ENCODE results near the gene LIN28A.

Gene LIN28A

DNA sequence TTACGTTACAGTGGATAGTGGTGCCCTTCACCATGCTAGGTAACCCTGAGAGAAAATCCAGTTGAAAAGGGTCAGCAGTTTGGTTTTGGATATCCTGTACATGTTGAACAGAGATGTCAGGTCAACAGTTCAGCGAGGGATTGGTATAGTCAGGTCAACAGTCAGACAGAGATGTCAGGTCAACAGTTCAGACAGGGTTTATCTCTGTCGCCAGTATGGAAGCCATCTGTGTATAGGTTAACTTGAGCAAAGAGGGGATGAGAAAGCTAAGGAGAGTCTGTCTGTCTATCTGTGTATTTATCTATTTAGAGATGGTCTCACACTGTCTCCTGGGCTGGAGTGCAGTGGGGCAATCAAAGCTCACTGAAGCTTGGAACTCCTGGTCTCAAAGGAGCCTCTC, 39.3 kb downstream of the LIN28A start:
- Histone ChIP-seq H3K4me3 (ENCODE audit: low read depth in 1 of 2, low read length in 2 of 2) (no peak overlapping the region), H3K27ac (ENCODE audit: low read depth, low read length) (no peak overlapping the region), H3K9ac (ENCODE audit: low read length) (no peak overlapping the region), H3K9me3 (ENCODE audit: low read length) (no peaks in the 10 kb centered on the region), H3K36me3 (ENCODE audit: insufficient read depth, low read length) (peaks cover 28% of the 10 kb centered on the region), H3K4me1 (ENCODE audit: insufficient read depth, low read length) (no peaks in the 10 kb centered on the region), H3K27me3 (ENCODE audit: control insufficient read depth in 1 of 2, insufficient read depth in 2 of 2, low read length in 2 of 2) (no peaks in the 10 kb centered on the region)

- H3K4me1 ChIP-seq (ENCODE audit: insufficient read depth, low read length): no peaks in the 10 kb centered on the region
- peaks cover 24% of the 10 kb centered on the region for H3K36me3 ChIP-seq (ENCODE audit: insufficient read depth, low read length)
- H3K4me3 ChIP-seq (ENCODE audit: low read depth in 1 of 2, low read length in 2 of 2): no peak overlapping the region
- no peak overlapping the region for H3K27ac ChIP-seq (ENCODE audit: low read depth, low read length)
- H3K9me3 ChIP-seq (ENCODE audit: low read length): no peaks in the 10 kb centered on the region
- no peaks in the 10 kb centered on the region for H3K27me3 ChIP-seq (ENCODE audit: control insufficient read depth in 1 of 2, insufficient read depth in 2 of 2, low read length in 2 of 2)
- no peak overlapping the region for H3K9ac ChIP-seq (ENCODE audit: low read length)
Measured at GRCh38 chr1:26450908-26451307, 40.3 kb downstream of the LIN28A start.

DNA sequence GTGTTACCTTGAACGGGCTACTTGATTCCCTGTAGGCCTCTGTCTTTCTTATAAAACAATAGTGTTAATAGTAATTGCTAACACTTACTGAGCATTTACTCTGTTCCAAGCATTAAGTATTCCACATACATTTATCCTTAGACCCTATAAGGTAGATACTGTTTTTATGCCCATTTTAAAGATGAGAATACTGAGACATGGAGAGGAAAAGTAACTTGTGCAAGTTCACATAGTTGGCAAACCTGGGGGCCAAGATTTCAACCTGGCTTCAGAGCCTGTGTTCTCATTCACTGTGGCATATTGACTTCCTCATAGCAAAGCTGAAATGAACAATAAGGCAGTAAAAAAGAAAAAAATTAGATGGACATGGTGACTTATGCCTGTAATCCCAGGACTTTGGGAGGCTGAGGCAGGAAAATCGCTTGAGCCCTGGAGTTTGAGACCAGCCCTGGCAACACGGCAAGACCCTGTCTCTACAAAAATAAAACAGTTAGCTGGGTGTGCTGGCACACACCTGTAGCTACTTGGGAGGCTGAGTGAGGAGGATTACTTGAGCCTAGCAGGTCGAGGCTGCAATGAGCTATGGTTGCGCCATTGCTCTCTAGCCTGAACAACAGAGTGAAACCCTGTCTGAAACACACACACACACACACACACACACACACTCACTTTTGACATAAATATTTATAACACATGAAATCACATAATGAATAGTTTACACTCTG, 42.0 kb downstream of the LIN28A start:
- no peak overlapping the region for H3K27ac ChIP-seq (ENCODE audit: low read depth, low read length)
- no peaks in the 10 kb centered on the region for H3K9me3 ChIP-seq (ENCODE audit: low read length)
- peaks cover 13% of the 10 kb centered on the region for H3K36me3 ChIP-seq (ENCODE audit: insufficient read depth, low read length)
- H3K9ac ChIP-seq (ENCODE audit: low read length): no peak overlapping the region
- no peaks in the 10 kb centered on the region for H3K27me3 ChIP-seq (ENCODE audit: control insufficient read depth in 1 of 2, insufficient read depth in 2 of 2, low read length in 2 of 2)
- no peak overlapping the region for H3K4me3 ChIP-seq (ENCODE audit: low read depth in 1 of 2, low read length in 2 of 2)
- no peaks in the 10 kb centered on the region for H3K4me1 ChIP-seq (ENCODE audit: insufficient read depth, low read length)

- no peaks in the 10 kb centered on the region for H3K9me3 ChIP-seq (ENCODE audit: low read length)
- no peaks in the 10 kb centered on the region for H3K27me3 ChIP-seq (ENCODE audit: control insufficient read depth in 1 of 2, insufficient read depth in 2 of 2, low read length in 2 of 2)
- no peak overlapping the region for H3K4me3 ChIP-seq (ENCODE audit: low read depth in 1 of 2, low read length in 2 of 2)
- no peak overlapping the region for H3K27ac ChIP-seq (ENCODE audit: low read depth, low read length)
- H3K4me1 ChIP-seq (ENCODE audit: insufficient read depth, low read length): no peaks in the 10 kb centered on the region
- peaks cover 29% of the 10 kb centered on the region for H3K36me3 ChIP-seq (ENCODE audit: insufficient read depth, low read length)
- H3K9ac ChIP-seq (ENCODE audit: low read length): no peak overlapping the region
Measured at GRCh38 chr1:26459148-26459547, 48.5 kb downstream of the LIN28A start.

DNA sequence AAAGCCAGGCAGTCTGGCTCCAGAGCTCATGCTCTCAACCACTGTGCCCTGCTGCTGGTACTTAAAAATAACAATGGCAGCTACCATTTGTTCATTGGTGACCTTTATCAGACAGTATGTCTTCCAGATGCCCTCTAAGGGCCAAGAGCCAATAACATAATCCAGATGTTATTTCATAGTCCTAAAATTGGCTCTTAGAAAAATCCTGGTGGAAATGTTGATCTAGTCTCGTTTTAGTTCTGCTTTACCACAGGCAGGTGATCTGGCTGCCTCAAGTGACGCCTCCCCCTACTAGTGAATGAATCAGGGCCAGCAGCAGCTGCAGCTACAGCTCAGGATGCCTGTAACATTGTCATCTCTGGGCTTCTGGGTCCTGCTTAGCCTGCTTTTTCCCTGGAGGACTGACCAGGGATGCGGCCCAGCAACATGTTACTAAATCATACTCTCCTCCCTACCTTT, 49.0 kb downstream of the LIN28A start:
- no peak overlapping the region for H3K4me3 ChIP-seq (ENCODE audit: low read depth in 1 of 2, low read length in 2 of 2)
- H3K27ac ChIP-seq (ENCODE audit: low read depth, low read length): no peak overlapping the region
- no peaks in the 10 kb centered on the region for H3K27me3 ChIP-seq (ENCODE audit: control insufficient read depth in 1 of 2, insufficient read depth in 2 of 2, low read length in 2 of 2)
- H3K36me3 ChIP-seq (ENCODE audit: insufficient read depth, low read length): peaks cover 33% of the 10 kb centered on the region
- H3K4me1 ChIP-seq (ENCODE audit: insufficient read depth, low read length): no peaks in the 10 kb centered on the region
- no peak overlapping the region for H3K9ac ChIP-seq (ENCODE audit: low read length)
- no peaks in the 10 kb centered on the region for H3K9me3 ChIP-seq (ENCODE audit: low read length)

GRCh38 chr1:26468911-26469310, 58.3 kb downstream of the LIN28A start:
- Histone ChIP-seq H3K9me3 (ENCODE audit: low read length) (no peaks in the 10 kb centered on the region), H3K36me3 (ENCODE audit: insufficient read depth, low read length) (peaks cover 44% of the 10 kb centered on the region), H3K4me3 (ENCODE audit: low read depth in 1 of 2, low read length in 2 of 2) (no peak overlapping the region), H3K4me1 (ENCODE audit: insufficient read depth, low read length) (peaks cover 22% of the 10 kb centered on the region), H3K27ac (ENCODE audit: low read depth, low read length) (no peak overlapping the region), H3K9ac (ENCODE audit: low read length) (no peak overlapping the region), H3K27me3 (ENCODE audit: control insufficient read depth in 1 of 2, insufficient read depth in 2 of 2, low read length in 2 of 2) (no peaks in the 10 kb centered on the region)

GRCh38 chr1:26469558-26469957, 58.9 kb downstream of the LIN28A start:
- Histone ChIP-seq H3K36me3 (ENCODE audit: insufficient read depth, low read length) (peaks cover 45% of the 10 kb centered on the region), H3K4me1 (ENCODE audit: insufficient read depth, low read length) (peaks cover 28% of the 10 kb centered on the region), H3K27me3 (ENCODE audit: control insufficient read depth in 1 of 2, insufficient read depth in 2 of 2, low read length in 2 of 2) (no peaks in the 10 kb centered on the region), H3K9me3 (ENCODE audit: low read length) (no peaks in the 10 kb centered on the region), H3K9ac (ENCODE audit: low read length) (no peak overlapping the region), H3K27ac (ENCODE audit: low read depth, low read length) (no peak overlapping the region), H3K4me3 (ENCODE audit: low read depth in 1 of 2, low read length in 2 of 2) (no peak overlapping the region)

DNA sequence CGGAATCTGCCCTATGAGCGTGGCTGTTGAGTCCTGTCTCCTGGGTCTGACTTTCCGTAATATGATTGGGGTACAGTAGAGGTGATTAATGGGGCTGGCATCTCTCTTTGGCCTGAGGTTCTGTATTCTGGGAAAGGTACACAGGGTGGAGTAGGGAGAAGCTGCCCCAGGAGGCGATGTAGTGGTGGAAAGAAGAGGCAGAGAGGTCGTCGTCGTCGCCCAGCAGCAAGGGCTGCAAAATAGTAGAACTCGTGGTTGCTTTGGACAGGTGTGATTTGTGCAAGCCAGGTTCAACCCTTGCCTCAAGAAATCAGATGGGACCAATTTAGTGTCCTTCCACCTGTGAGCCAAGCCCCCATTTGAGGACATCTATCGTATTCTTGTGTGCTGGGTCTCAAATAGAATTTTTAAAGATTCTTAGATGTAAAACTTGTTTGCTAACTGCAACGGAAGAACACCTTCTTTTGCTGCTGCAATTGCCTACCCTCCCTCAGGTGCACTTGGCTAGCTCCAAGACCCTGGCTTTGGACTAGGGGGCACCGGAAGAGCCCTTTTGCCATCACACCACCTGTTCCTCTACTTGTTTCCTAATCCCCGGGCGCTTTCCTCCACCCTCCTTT, 60.4 kb downstream of the LIN28A start:
- Histone ChIP-seq H3K9me3 (ENCODE audit: low read length) (no peaks in the 10 kb centered on the region), H3K27me3 (ENCODE audit: control insufficient read depth in 1 of 2, insufficient read depth in 2 of 2, low read length in 2 of 2) (no peaks in the 10 kb centered on the region), H3K27ac (ENCODE audit: low read depth, low read length) (no peak overlapping the region), H3K4me1 (ENCODE audit: insufficient read depth, low read length) (peaks cover 28% of the 10 kb centered on the region), H3K36me3 (ENCODE audit: insufficient read depth, low read length) (peaks cover 39% of the 10 kb centered on the region), H3K4me3 (ENCODE audit: low read depth in 1 of 2, low read length in 2 of 2) (peak overlapping the region; percentile 73 to 76), H3K9ac (ENCODE audit: low read length) (no peak overlapping the region)

- Histone ChIP-seq H3K27ac (ENCODE audit: low read depth, low read length) (peak overlapping the region; percentile 94), H3K9ac (ENCODE audit: low read length) (no peak overlapping the region), H3K9me3 (ENCODE audit: low read length) (no peaks in the 10 kb centered on the region), H3K4me3 (ENCODE audit: low read depth in 1 of 2, low read length in 2 of 2) (peak overlapping the region; percentile 73 to 99), H3K27me3 (ENCODE audit: control insufficient read depth in 1 of 2, insufficient read depth in 2 of 2, low read length in 2 of 2) (no peaks in the 10 kb centered on the region), H3K36me3 (ENCODE audit: insufficient read depth, low read length) (peaks cover 37% of the 10 kb centered on the region), H3K4me1 (ENCODE audit: insufficient read depth, low read length) (peaks cover 28% of the 10 kb centered on the region)
Measured at GRCh38 chr1:26471498-26472319, 61.1 kb downstream of the LIN28A start.

DNA sequence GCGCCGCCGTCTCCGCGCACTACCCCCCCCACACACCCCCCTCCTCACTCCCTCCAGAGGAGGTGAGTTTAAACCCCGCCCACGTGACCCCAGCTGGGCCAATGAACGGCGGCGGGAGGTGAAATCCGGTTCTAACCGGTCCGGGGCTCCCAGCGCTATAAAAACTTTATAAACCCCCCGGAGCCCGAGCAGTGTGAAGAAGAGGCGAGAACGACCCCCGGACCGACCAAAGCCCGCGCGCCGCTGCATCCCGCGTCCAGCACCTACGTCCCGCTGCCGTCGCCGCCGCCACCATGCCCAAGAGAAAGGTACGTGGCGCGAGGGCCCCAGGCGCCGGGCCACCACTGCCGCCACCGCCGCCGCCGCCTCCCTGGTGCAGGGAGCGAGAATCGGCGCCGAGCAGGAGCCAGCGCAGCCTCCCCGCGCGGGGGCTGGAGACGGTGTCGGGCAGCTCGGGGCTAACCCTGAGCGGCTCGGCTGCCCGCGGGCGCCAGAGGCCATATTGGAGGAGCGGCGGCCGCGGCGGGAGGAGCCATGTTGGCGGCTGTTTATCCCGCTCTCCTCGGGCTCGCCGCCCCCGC, 61.8 kb downstream of the LIN28A start, which contains the start of gene HMGN2:
Gene HMGN2 (plus strand): TSS at position 121 of the 581 bp plus-strand sequence. CDS start 173 bp downstream, at position 294.
- Histone ChIP-seq H3K9ac (ENCODE audit: low read length) (peak within 1 kb of the TSS; percentile 58), H3K4me3 (ENCODE audit: low read depth in 1 of 2, low read length in 2 of 2) (peak within 1 kb of the TSS; percentile 73 to 99), H3K36me3 (ENCODE audit: insufficient read depth, low read length) (peaks cover 34% of the 10 kb centered on the region), H3K4me1 (ENCODE audit: insufficient read depth, low read length) (peaks cover 28% of the 10 kb centered on the region), H3K27ac (ENCODE audit: low read depth, low read length) (peak within 1 kb of the TSS; percentile 94), H3K9me3 (ENCODE audit: low read length) (no peaks in the 10 kb centered on the region), H3K27me3 (ENCODE audit: control insufficient read depth in 1 of 2, insufficient read depth in 2 of 2, low read length in 2 of 2) (no peaks in the 10 kb centered on the region)
